Spinal cord (tissue), 10 donors: ENCODE data around the gene CCDC83. TPM values are rescaled to one million over a fixed set of nuclear protein-coding genes. Genes with fewer than 3 reads are reported as not detected.
A peak's percentile ranks its signal among the peaks of the same experiment; 100 is the strongest.

Source experiments
- DNase-seq, 6 donors: peaks; one replicate each; pipeline versions ENCODE4 v3.0.0 to v3.0.0-alpha.2; 2013 to 2015; ENCODE audit warnings: low spot score in 6 of 6, low read depth in 4 of 6
- H3K27ac ChIP-seq: one replicate; pipeline ENCODE4 v1.5.1; 2013; ENCODE audit warnings: low read depth, low read length, control low read depth
- H3K27me3 ChIP-seq: one replicate; pipeline ENCODE4 v1.6.1; 2013; ENCODE audit warnings: low read length; ENCODE audit not compliant: control insufficient read depth, insufficient read depth
- H3K36me3 ChIP-seq: one replicate; pipeline ENCODE4 v1.6.1; 2013; ENCODE audit warnings: low read length; ENCODE audit not compliant: control insufficient read depth, insufficient read depth
- H3K4me1 ChIP-seq: one replicate; pipeline ENCODE4 v1.6.1; 2013; ENCODE audit warnings: low read length; ENCODE audit not compliant: control insufficient read depth, insufficient read depth
- H3K4me3 ChIP-seq: one replicate; pipeline ENCODE4 v1.5.1; 2013; ENCODE audit warnings: low read depth, low read length, control low read depth
- H3K9me3 ChIP-seq: one replicate; pipeline ENCODE4 v1.6.1; 2013; ENCODE audit warnings: low read length; ENCODE audit not compliant: control insufficient read depth, insufficient read depth
- WGBS: methylation state at CpG from one replicate; pipeline ENCODE4 v1.1.5; 2013; ENCODE audit warnings: missing lambda C conversion rate; ENCODE audit not compliant: insufficient coverage; 5-methylcytosine and 5-hydroxymethylcytosine counted together
- polyA plus RNA-seq, 2 donors: library from polyadenylated mRNA; unstranded; fragments of 120-200 nt; gene quantifications; one replicate each; pipeline ENCODE4 v1.2.1, GENCODE V29; 2013; ENCODE audit not compliant: insufficient read length in 2 of 2
- total RNA-seq, 2 donors: library from RNA; depleted of rRNA in 1 of 2; stranded (reverse); fragments of 120-200 nt in 1 of 2; fragments of >200 nt in 1 of 2; gene quantifications; one replicate each; pipeline versions ENCODE4 v1.2.3 to v1.2.4, GENCODE V29; 2013 to 2014
- donor health status: healthy.

The CCDC83 gene
- total and polyA plus RNA-seq, 4 donors, result not detected

GRCh38 chr11:85815186-85815931 lies 39.8 kb upstream of the CCDC83 start:
- H3K36me3 ChIP-seq, result no peaks in the 10 kb centered on the region
- peaks cover 9% of the 10 kb centered on the region for H3K4me1 ChIP-seq
- no peak overlapping the region for H3K4me3 ChIP-seq
- WGBS, result 80% methylated on average over 1 of the region's 4 CpGs
- H3K9me3 ChIP-seq, result no peaks in the 10 kb centered on the region
- no peak for DNase-seq
- no peak overlapping the region for H3K27ac ChIP-seq
- H3K27me3 ChIP-seq, result no peaks in the 10 kb centered on the region

- H3K27ac ChIP-seq, result no peak overlapping the region
- H3K4me3 ChIP-seq, result no peak overlapping the region
- H3K27me3 ChIP-seq, result no peaks in the 10 kb centered on the region
- DNase-seq, result no peak
- no peaks in the 10 kb centered on the region for H3K4me1 ChIP-seq
- H3K36me3 ChIP-seq, result no peaks in the 10 kb centered on the region
- no peaks in the 10 kb centered on the region for H3K9me3 ChIP-seq
These were observed 35.7 kb upstream of the CCDC83 start for GRCh38 chr11:85819441-85819840.

- H3K9me3 ChIP-seq, result no peaks in the 10 kb centered on the region
- H3K27ac ChIP-seq, result no peak overlapping the region
- no CpG with 5 or more reads among the region's 1 CpG for WGBS
- no peak overlapping the region for H3K4me3 ChIP-seq
- no peaks in the 10 kb centered on the region for H3K27me3 ChIP-seq
- H3K36me3 ChIP-seq, result no peaks in the 10 kb centered on the region
- peaks cover 5% of the 10 kb centered on the region for H3K4me1 ChIP-seq
- DNase-seq, result no peak
These were observed 33.5 kb upstream of the CCDC83 start for GRCh38 chr11:85821636-85822035.

GRCh38 chr11:85822814-85823213 lies 32.4 kb upstream of the CCDC83 start:
- Histone ChIP-seq H3K27ac (no peak overlapping the region), H3K4me1 (peaks cover 5% of the 10 kb centered on the region), H3K9me3 (no peaks in the 10 kb centered on the region), H3K27me3 (no peaks in the 10 kb centered on the region), H3K36me3 (no peaks in the 10 kb centered on the region), H3K4me3 (no peak overlapping the region)
- no peak for DNase-seq
- 100% methylated on average over 3 of the region's 3 CpGs for WGBS

DNA sequence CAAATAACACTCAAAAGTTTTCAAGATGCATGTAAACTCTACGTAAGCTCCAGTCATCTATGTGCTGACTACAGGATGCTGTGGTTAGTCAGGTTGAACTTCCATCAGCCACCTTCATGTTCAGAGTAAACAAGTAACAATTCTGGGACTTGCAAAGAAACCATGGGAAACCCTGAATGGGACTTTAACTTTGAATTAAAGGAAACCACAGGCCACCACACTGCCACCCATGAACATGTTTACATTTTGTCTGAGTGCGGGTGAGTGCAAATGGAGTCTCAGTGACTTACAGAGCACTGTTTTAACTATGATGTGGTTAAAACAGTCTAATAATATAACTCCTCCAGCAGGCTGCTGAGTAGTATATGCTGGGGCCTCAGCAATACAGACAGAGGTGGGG lies 31.4 kb upstream of the CCDC83 start:
- Histone ChIP-seq H3K27me3 (no peaks in the 10 kb centered on the region), H3K4me1 (peaks cover 5% of the 10 kb centered on the region), H3K27ac (no peak overlapping the region), H3K4me3 (no peak overlapping the region), H3K9me3 (no peaks in the 10 kb centered on the region), H3K36me3 (no peaks in the 10 kb centered on the region)
- DNase-seq, result no peak
- WGBS, result no CpG with 5 or more reads among the region's 2 CpGs

DNA sequence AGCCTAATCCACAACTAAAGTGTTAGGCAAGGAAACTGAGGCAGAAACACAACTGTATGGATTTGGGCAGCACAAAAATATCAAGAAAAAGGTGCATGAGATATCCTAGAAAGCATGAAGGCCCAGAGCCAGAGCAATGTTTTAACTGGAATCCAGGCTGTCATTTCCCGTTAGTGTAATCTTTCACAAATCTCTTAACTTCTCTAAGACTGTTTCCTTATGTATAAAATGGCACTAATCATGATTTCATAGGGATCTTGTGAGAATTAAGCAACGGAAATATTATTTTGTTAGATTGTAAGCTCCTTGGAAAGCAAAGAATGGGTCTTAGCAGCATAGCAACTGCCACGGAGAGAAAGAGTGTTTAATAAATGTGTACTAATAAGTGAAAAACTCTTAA lies 29.6 kb upstream of the CCDC83 start:
- H3K36me3 ChIP-seq, result no peaks in the 10 kb centered on the region
- WGBS, result 100% methylated on average over 1 of the region's 3 CpGs
- H3K9me3 ChIP-seq, result no peaks in the 10 kb centered on the region
- no peak overlapping the region for H3K27ac ChIP-seq
- no peak overlapping the region for H3K4me3 ChIP-seq
- H3K4me1 ChIP-seq, result peaks cover 5% of the 10 kb centered on the region
- H3K27me3 ChIP-seq, result no peaks in the 10 kb centered on the region
- no peak for DNase-seq

DNA sequence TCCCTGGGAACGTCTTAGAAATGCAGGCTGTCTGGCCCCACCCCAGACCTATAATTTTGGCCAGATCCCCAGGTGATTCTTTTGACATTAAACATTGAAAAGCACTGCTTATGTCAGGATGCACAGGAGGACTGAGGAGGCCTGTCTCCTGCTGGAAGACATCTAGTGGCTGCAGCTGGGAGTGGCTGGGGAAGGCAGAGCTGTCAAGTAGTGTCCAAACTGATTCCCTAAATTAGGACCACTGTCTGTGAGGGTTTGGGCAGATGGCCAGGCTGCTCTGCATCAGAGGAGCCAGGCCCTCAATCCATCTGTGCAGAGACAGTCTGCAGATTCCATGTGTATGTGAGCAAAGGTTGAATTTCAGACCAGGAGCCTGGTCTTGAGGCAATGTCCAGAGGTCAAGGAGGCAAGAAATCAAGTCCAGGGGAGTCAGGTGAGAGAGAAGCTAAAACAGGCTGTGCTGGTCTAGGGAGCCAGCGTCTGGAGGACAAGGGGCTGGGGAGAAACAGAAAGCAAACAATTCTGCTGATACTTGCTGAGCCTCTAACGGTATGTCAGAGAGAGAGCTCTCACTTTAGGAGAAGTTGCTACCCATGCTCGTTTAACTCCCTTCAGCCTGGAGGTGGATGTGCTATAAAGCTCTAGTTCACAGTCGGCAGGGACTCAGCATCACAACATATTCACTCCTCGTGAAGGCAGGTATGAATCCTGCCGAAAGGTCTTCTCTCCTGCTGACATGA lies 28.9 kb upstream of the CCDC83 start:
- Histone ChIP-seq H3K4me3 (no peak overlapping the region), H3K27ac (no peak overlapping the region), H3K9me3 (no peaks in the 10 kb centered on the region), H3K36me3 (no peaks in the 10 kb centered on the region), H3K27me3 (no peaks in the 10 kb centered on the region), H3K4me1 (peaks cover 5% of the 10 kb centered on the region)
- 70% methylated on average over 3 of the region's 7 CpGs for WGBS
- peak in 2 of 6 donors; percentile 57 to 74 for DNase-seq

GRCh38 chr11:85827748-85828639 lies 27.2 kb upstream of the CCDC83 start:
- Histone ChIP-seq H3K36me3 (no peaks in the 10 kb centered on the region), H3K4me3 (no peak overlapping the region), H3K9me3 (no peaks in the 10 kb centered on the region), H3K4me1 (peaks cover 5% of the 10 kb centered on the region), H3K27me3 (no peaks in the 10 kb centered on the region), H3K27ac (no peak overlapping the region)
- WGBS, result no CpG with 5 or more reads among the region's 2 CpGs
- peak in 2 of 6 donors; percentile 27 to 75 for DNase-seq

DNA sequence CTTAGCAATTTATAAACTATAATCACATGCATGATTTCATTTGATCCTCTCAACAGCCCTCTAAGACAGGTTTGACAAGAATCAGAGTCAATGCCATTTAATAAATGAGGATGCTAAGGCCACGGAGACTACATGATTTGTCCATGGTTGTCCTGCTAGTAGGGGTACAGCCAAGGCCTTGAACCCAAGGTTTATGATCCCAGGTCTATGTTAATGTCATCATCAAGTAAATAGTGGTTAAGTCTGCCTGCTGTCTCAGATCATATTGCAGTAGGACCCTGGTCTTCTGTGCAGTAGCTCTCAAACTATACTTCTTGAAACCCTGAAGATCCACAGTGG lies 26.6 kb upstream of the CCDC83 start:
- DNase-seq, result no peak
- no peak overlapping the region for H3K27ac ChIP-seq
- 80% methylated on average over 1 of the region's 1 CpG for WGBS

More for the DNA sequence above, 26.6 kb upstream of the CCDC83 start:
- Histone ChIP-seq H3K9me3 (no peaks in the 10 kb centered on the region), H3K4me1 (peaks cover 5% of the 10 kb centered on the region), H3K4me3 (no peak overlapping the region), H3K27me3 (no peaks in the 10 kb centered on the region), H3K36me3 (no peaks in the 10 kb centered on the region)
